GM23248 (cell line): ENCODE results near the gene ZNF318.

Experiments
- EZH2 ChIP-seq: fragments of 200-600 bp; sonication (generic); IDR thresholded peaks from 2 replicates; pipeline ENCODE4 v1.6.1; 2018; ENCODE audit warnings: antibody characterized with exemption, mild to moderate bottlenecking; ENCODE audit not compliant: insufficient read depth, poor library complexity, severe bottlenecking
- EZH2phosphoT487 ChIP-seq: fragments of 200-600 bp; sonication (generic); IDR thresholded peaks from 2 replicates; pipeline ENCODE4 v1.6.1; 2018; ENCODE audit warnings: antibody characterized with exemption, moderate library complexity, mild to moderate bottlenecking, low read depth; ENCODE audit not compliant: insufficient read depth

DNA sequence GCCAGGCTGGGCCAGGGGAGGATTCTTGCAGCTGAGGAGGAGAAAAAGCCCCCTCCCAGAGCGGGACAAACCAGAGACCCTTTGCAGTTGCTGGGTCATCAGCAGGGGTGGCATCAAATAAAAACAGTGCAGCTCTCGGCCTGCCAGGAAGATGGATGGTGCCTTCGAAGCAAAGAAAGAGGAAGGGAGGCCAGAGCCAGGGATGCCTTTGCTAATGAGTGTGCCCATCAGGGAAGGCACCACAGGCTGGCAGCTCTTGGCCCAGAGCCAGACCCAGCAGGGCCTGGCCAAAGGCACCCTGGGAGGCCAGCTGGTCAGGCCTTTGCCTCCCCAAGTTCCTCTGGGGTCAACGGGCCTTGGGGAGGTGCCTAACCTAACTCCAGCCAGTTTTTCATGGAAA, 26.3 kb upstream of the ZNF318 start:
- no peak for TF ChIP-seq EZH2
- no peak for TF ChIP-seq EZH2phosphoT487
